ENCODE results near the gene PDZRN4. TPM values are rescaled to one million over a fixed set of nuclear protein-coding genes. Genes with fewer than 3 reads are reported as not detected.
"Not testable (repeated sequence)": the region's sequence is repeated elsewhere in the genome, so short reads cannot be mapped to it uniquely, and the experiment has no call there.

PDZRN4 gene
- total RNA-seq, 1 donor from 2014 or later: not detected

- Mint-ChIP-seq H3K4me3 (no peak overlapping the region), H3K27ac (no peak overlapping the region), H3K9me3 (no peaks in the 10 kb centered on the region), H3K36me3 (ENCODE audit: low read depth) (no peaks in the 10 kb centered on the region), H3K27me3 (no peaks in the 10 kb centered on the region), H3K4me1 (no peaks in the 10 kb centered on the region)
- no peak for DNase-seq
- intact Hi-C loops (cut with micrococcal nuclease): no loop called here
Measured at GRCh38 chr12:41596190-41596589, 408.1 kb downstream of the PDZRN4 start.

GRCh38 chr12:41604830-41605229 lies 416.7 kb downstream of the PDZRN4 start:
- H3K4me3 Mint-ChIP-seq: no peak overlapping the region
- no peak overlapping the region for H3K27ac Mint-ChIP-seq
- no peaks in the 10 kb centered on the region for H3K36me3 Mint-ChIP-seq (ENCODE audit: low read depth)
- no peak for DNase-seq
- intact Hi-C loops (cut with micrococcal nuclease): no loop called here
- H3K9me3 Mint-ChIP-seq: no peaks in the 10 kb centered on the region
- no peaks in the 10 kb centered on the region for H3K4me1 Mint-ChIP-seq
- no peaks in the 10 kb centered on the region for H3K27me3 Mint-ChIP-seq

GRCh38 chr12:41605545-41606305 lies 417.6 kb downstream of the PDZRN4 start:
- H3K27ac Mint-ChIP-seq: no peak overlapping the region
- no peaks in the 10 kb centered on the region for H3K27me3 Mint-ChIP-seq
- H3K4me1 Mint-ChIP-seq: no peaks in the 10 kb centered on the region
- intact Hi-C loops (cut with micrococcal nuclease): no loop called here
- H3K36me3 Mint-ChIP-seq (ENCODE audit: low read depth): no peaks in the 10 kb centered on the region
- H3K9me3 Mint-ChIP-seq: no peaks in the 10 kb centered on the region
- DNase-seq: no peak
- no peak overlapping the region for H3K4me3 Mint-ChIP-seq

GRCh38 chr12:41606468-41607445 lies 418.6 kb downstream of the PDZRN4 start:
- Mint-ChIP-seq H3K4me1 (no peaks in the 10 kb centered on the region), H3K36me3 (ENCODE audit: low read depth) (no peaks in the 10 kb centered on the region), H3K4me3 (no peak overlapping the region), H3K9me3 (no peaks in the 10 kb centered on the region), H3K27ac (no peak overlapping the region), H3K27me3 (no peaks in the 10 kb centered on the region)
- no peak for DNase-seq
- intact Hi-C loops (cut with micrococcal nuclease): no loop called here

- Mint-ChIP-seq H3K9me3 (no peaks in the 10 kb centered on the region), H3K27me3 (no peaks in the 10 kb centered on the region), H3K27ac (no peak overlapping the region), H3K4me3 (no peak overlapping the region), H3K4me1 (no peaks in the 10 kb centered on the region), H3K36me3 (ENCODE audit: low read depth) (no peaks in the 10 kb centered on the region)
- DNase-seq: no peak
- intact Hi-C loops (cut with micrococcal nuclease): no loop called here
Measured at GRCh38 chr12:41612892-41613557, 424.9 kb downstream of the PDZRN4 start.

- intact Hi-C loops (cut with micrococcal nuclease); H3K4me3 Mint-ChIP-seq; H3K36me3 Mint-ChIP-seq (ENCODE audit: low read depth): not testable (repeated sequence)
Measured at GRCh38 chr12:41615174-41615573, 427.1 kb downstream of the PDZRN4 start.

GRCh38 chr12:41619705-41620104 lies 431.6 kb downstream of the PDZRN4 start:
- no peaks in the 10 kb centered on the region for H3K27me3 Mint-ChIP-seq
- intact Hi-C loops (cut with micrococcal nuclease): no loop called here
- no peaks in the 10 kb centered on the region for H3K4me1 Mint-ChIP-seq
- no peak overlapping the region for H3K4me3 Mint-ChIP-seq
- H3K27ac Mint-ChIP-seq: no peak overlapping the region
- H3K36me3 Mint-ChIP-seq (ENCODE audit: low read depth): no peaks in the 10 kb centered on the region
- DNase-seq: no peak
- H3K9me3 Mint-ChIP-seq: no peaks in the 10 kb centered on the region

More at GRCh38 chr12:41615174-41615573, 427.1 kb downstream of the PDZRN4 start:
- H3K4me1 Mint-ChIP-seq, H3K9me3 Mint-ChIP-seq, DNase-seq, H3K27me3 Mint-ChIP-seq, H3K27ac Mint-ChIP-seq: not testable (repeated sequence)

GRCh38 chr12:41621291-41621690 lies 433.2 kb downstream of the PDZRN4 start:
- H3K27me3 Mint-ChIP-seq: no peaks in the 10 kb centered on the region
- H3K4me3 Mint-ChIP-seq: no peak overlapping the region
- no peaks in the 10 kb centered on the region for H3K4me1 Mint-ChIP-seq
- H3K9me3 Mint-ChIP-seq: no peaks in the 10 kb centered on the region
- H3K36me3 Mint-ChIP-seq (ENCODE audit: low read depth): no peaks in the 10 kb centered on the region
- H3K27ac Mint-ChIP-seq: no peak overlapping the region
- DNase-seq: no peak
- intact Hi-C loops (cut with micrococcal nuclease): no loop called here

Data from activated CD4-positive, alpha-beta T cell treated with anti-CD3 and anti-CD28 coated beads, Interleukin-2, amount 10 ng/mL, durations not matched to agents 24 days and 14 days (primary cell).